Eye (tissue), 1 donor: ENCODE results near the gene ZC3H13.

ENCODE experiments used
- DNase-seq: peaks from one replicate; pipeline ENCODE4 v3.0.0-alpha.2; 2015

The ZC3H13 gene, protein sequence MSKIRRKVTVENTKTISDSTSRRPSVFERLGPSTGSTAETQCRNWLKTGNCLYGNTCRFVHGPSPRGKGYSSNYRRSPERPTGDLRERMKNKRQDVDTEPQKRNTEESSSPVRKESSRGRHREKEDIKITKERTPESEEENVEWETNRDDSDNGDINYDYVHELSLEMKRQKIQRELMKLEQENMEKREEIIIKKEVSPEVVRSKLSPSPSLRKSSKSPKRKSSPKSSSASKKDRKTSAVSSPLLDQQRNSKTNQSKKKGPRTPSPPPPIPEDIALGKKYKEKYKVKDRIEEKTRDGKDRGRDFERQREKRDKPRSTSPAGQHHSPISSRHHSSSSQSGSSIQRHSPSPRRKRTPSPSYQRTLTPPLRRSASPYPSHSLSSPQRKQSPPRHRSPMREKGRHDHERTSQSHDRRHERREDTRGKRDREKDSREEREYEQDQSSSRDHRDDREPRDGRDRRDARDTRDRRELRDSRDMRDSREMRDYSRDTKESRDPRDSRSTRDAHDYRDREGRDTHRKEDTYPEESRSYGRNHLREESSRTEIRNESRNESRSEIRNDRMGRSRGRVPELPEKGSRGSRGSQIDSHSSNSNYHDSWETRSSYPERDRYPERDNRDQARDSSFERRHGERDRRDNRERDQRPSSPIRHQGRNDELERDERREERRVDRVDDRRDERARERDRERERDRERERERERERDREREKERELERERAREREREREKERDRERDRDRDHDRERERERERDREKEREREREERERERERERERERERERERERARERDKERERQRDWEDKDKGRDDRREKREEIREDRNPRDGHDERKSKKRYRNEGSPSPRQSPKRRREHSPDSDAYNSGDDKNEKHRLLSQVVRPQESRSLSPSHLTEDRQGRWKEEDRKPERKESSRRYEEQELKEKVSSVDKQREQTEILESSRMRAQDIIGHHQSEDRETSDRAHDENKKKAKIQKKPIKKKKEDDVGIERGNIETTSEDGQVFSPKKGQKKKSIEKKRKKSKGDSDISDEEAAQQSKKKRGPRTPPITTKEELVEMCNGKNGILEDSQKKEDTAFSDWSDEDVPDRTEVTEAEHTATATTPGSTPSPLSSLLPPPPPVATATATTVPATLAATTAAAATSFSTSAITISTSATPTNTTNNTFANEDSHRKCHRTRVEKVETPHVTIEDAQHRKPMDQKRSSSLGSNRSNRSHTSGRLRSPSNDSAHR (N-terminal part only)

GRCh38 chr13:46052319-46053161 lies at the start of gene ZC3H13:
Gene ZC3H13, minus strand, starts transcription at chr13:46052746. Its CDS starts 7,239 bp downstream, at chr13:46045507.
- peak; percentile 98 for DNase-seq

- DNase-seq, result no peak
These were observed 49.7 kb upstream of the ZC3H13 start for GRCh38 chr13:46102255-46102605.

DNA sequence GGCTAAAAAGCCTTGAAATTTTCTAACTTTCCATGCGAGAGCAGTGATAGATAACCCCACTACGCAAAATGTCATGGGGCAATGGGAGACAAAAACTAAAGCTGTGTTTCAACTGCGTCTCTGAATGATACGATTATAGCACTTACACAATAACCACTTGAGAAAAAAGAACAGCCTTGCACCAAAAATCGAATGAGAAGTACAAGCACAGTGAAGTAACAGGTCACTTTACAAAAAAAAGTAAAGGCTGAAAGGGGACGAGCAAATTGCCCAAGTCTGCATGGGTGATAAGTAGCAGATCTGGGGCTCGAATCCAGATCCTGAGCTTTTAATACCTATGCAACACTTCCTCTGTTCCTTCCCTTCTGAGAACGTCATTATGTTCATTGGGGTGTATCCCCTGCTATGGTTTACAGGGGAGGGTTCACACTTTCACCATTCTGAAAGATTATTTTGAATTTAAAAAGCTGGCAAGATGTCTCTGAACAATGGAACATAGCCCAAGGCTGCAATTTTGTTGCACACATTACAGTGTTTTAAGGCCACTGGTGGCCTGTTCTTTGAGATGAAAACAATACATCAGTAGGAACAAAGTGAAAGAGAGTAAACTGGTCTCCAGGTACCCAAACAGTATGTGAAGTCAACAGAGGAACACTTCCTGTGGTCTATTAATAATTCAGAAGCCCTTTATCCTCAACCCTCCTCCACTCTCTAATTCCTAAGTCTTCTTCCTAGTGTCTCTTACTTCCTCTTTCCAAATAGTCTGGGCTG lies 49.1 kb upstream of the ZC3H13 start:
- no peak for DNase-seq

DNA sequence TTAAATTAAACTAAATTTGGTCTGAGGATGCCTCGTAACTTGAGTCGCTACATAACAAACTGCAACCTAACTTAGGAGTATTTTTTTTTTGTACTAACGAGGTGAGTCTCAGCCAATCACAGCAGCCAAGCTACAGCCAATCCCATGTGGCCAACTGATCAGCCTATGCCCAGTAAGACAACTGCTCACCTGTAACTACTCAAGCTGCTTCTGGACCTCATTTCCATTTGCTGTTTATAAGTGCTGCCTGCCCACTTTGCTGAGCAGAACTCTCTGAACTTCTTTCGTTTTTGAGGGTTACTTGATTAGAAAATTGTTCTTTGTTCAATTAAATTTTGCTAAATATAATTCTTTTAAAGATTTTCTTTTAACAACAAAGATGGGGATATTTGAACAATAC lies 48.5 kb upstream of the ZC3H13 start:
- no peak for DNase-seq

GRCh38 chr13:46100191-46100815 lies 47.8 kb upstream of the ZC3H13 start:
- no peak for DNase-seq

GRCh38 chr13:46097663-46098062 lies 45.1 kb upstream of the ZC3H13 start:
- no peak for DNase-seq

DNA sequence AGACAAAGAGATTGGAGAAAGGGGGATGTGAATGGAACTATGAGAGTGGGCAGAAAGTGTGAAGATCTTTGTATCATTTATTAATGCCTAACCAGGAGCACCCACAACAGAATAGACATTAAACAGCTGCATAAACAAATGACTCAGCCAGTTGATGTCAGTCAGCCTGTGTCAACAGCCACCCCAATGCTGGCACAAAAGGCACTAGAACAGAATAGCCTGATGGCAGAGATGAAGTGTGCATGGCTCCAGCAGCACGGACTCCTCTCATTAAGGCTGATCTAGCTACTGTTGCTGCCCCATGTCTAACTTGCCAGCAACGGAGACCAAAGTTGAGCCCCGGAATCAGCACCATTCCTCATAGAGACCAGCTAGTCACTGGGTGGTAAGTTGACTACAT lies 44.5 kb upstream of the ZC3H13 start:
- DNase-seq, result no peak

DNA sequence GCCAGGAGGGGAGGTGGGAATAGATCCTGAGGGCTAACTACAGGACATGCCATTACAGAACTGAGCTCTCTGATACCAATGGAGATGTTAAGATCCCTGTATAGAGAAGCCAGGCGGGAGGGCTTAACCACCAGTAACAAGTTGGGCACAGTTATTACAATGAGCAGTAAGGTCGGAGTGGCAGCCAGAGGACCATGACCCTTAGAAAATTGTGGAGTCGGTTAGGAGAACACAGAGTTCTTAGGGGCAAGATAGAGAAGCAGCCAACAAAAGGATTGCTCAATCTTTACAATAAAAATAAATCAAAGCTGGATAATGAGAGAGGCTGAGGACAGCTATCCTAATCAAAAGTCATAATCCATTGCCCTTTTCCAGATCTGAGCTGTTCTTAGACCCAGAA lies 41.9 kb upstream of the ZC3H13 start:
- no peak for DNase-seq

GRCh38 chr13:46088821-46089562 lies 36.4 kb upstream of the ZC3H13 start:
- no peak for DNase-seq

GRCh38 chr13:46087481-46087880 lies 34.9 kb upstream of the ZC3H13 start:
- no peak for DNase-seq

DNA sequence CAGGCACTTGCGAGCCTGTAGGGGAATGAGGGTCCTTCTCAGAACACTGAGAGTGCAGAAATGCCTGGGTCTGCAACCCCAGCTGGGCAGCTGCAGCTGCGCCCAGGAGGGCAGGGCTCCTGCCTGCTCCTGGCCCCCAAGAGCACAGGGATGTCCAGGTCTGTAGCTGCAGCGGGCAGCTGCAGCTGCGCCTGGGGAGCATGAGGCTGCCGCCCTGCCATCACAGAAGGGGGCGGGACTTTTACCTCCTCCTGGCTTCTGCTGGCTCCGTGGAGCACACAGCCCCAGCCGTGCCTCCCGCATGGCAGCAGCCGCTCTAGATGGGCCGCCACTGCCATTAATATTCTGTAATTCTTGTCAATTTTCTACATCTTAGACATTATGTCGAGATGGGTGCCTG lies 34.4 kb upstream of the ZC3H13 start:
- no peak for DNase-seq

DNA sequence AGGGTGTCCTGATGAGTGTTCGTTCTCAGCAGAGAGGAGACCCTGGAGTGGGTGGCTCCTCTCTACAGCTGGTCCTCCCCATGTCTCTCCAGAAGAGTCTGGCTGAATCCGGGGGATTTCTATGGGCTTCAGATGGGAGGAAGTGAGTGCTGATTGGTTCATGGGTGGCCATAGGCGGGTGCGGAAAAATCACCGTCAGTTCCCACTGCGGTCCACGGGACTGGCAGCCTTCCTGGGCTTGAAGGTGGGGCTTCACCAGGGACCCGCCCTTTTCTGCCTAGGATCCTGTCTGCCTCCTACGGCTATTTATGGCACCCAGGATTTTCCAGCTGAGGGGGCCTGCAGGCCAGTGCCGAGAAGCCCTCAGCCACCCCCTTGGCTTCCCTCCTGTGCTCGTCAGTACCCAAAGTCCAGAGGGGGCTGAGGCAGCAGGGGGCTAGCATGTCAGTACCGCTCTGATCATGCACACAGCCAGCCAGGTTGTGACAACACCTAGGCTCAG lies 33.9 kb upstream of the ZC3H13 start:
- DNase-seq, result no peak

GRCh38 chr13:46085737-46086136 lies 33.2 kb upstream of the ZC3H13 start:
- no peak for DNase-seq

DNA sequence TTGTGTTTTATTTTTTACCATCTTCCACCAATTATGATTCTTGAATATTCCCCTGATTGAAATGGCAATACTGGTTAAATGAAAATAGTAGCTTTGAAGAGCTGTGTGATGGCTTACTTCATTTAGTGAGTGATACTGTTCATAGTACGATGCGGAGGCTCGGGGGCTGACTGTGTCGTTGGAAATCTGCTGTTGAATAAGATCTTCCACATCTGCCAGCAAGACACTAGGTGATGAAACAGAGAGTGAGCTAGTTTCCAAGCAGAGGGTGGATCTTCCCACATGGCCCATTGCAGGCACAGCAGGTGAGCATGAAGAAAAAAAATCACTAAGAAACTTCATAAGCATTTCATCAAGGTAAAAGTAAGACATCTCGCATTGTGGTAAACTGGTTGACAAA lies 29.8 kb upstream of the ZC3H13 start:
- DNase-seq, result no peak

- DNase-seq, result no peak
These were observed 27.2 kb upstream of the ZC3H13 start for GRCh38 chr13:46079770-46080169.

DNA sequence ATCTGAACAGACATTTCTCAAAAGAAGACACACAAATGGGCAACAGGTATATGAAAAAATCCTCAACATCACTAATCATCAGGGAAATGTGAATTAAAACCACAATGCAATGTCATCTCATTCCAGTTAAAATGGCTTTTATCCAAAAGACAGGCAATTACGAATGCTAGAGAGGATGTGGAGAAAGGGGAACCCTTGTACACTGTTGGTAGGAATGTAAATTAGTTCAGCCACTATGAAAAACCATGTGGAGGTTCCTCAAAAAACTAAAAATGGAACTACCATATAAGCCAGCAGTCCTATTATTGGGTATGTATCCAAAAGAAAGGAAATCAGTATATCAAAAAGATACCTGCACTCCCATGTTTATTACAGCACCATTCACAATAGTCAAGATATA lies 24.7 kb upstream of the ZC3H13 start:
- no peak for DNase-seq

DNA sequence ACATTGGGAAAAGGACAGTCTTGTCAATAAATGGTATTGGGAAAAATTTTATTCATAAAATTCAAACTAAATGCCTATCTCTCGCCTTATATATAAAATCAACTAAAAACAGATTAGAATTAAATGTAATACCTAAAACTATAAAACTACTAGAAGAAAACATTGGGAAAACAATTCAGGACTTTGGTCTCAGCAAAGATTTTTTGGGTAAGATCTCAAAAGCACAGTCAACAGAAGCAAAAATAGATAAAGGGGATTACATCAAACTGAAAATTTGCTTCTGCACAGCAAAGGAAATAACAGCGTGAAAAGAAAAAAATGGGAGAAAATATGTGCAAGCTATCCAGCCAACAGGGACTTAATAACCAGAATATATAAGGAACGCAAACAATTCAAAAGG lies 24.3 kb upstream of the ZC3H13 start:
- DNase-seq, result no peak

GRCh38 chr13:46075811-46076210 lies 23.3 kb upstream of the ZC3H13 start:
- DNase-seq, result no peak

GRCh38 chr13:46071590-46072249 lies 19.2 kb upstream of the ZC3H13 start:
- no peak for DNase-seq

- no peak for DNase-seq
These were observed 10.7 kb upstream of the ZC3H13 start for GRCh38 chr13:46063292-46063691.
